KMS-11 (cell line): Measurements from ENCODE around the gene MICAL3.

Source experiments
- H2AFZ ChIP-seq: fragments of 200-600 bp; sonication (generic); 2 replicates; pipeline ENCODE4 v1.6.1; 2016; ENCODE audit warnings: antibody characterized with exemption, mixed run types, low read depth
- H3K27ac ChIP-seq: fragments of 200-600 bp; sonication (generic); 2 replicates; pipeline ENCODE4 v1.6.1; 2016; ENCODE audit warnings: mild to moderate bottlenecking, mixed run types
- H3K27me3 ChIP-seq: fragments of 200-600 bp; sonication (generic); 2 replicates; pipeline ENCODE4 v1.6.1; 2017; ENCODE audit warnings: mild to moderate bottlenecking, low read depth, mixed run types, moderate library complexity; ENCODE audit not compliant: insufficient read depth
- H3K36me3 ChIP-seq: fragments of 200-600 bp; sonication (generic); 2 replicates; pipeline ENCODE4 v1.6.1; 2017; ENCODE audit warnings: mild to moderate bottlenecking, mixed run types; ENCODE audit not compliant: insufficient read depth
- H3K4me1 ChIP-seq: fragments of 200-600 bp; sonication (generic); 2 replicates; pipeline ENCODE4 v1.6.1; 2016; ENCODE audit warnings: mild to moderate bottlenecking, low read depth, mixed run types; ENCODE audit not compliant: poor library complexity, severe bottlenecking
- H3K4me2 ChIP-seq: fragments of 200-600 bp; sonication (generic); 2 replicates; pipeline ENCODE4 v1.7.0; 2016; ENCODE audit warnings: mild to moderate bottlenecking, mixed run types
- H3K4me3 ChIP-seq: fragments of 200-600 bp; sonication (generic); IDR thresholded peaks from 2 replicates; pipeline ENCODE4 v1.6.1; 2017; ENCODE audit warnings: low read depth, low read length, mixed read lengths; ENCODE audit not compliant: insufficient read depth
- H3K79me2 ChIP-seq: fragments of 200-600 bp; sonication (generic); 2 replicates; pipeline ENCODE4 v1.6.1; 2016; ENCODE audit warnings: low read depth, mixed run types; ENCODE audit not compliant: insufficient read depth
- H3K9ac ChIP-seq: fragments of 200-600 bp; sonication (generic); 2 replicates; pipeline ENCODE4 v1.6.1; 2016; ENCODE audit warnings: mild to moderate bottlenecking, mixed run types
- H4K20me1 ChIP-seq: fragments of 200-600 bp; sonication (generic); 2 replicates; pipeline ENCODE4 v1.6.1; 2016; ENCODE audit warnings: mild to moderate bottlenecking, mixed run types; ENCODE audit not compliant: insufficient read depth
- CTCF ChIP-seq: fragments of 200-600 bp; sonication (generic); conservative IDR thresholded peaks from 2 replicates; pipeline ENCODE4 v1.6.1; 2017; ENCODE audit warnings: low read depth, mild to moderate bottlenecking, antibody characterized with exemption, low read length, moderate library complexity, mixed read lengths

Gene MICAL3

GRCh38 chr22:17948101-17948500 is 76.3 kb downstream of the MICAL3 start:
- Histone ChIP-seq H3K4me1 (peaks cover 9% of the 10 kb centered on the region), H3K27ac (no peak overlapping the region), H3K79me2 (peaks cover 53% of the 10 kb centered on the region), H3K4me3 (no peak overlapping the region), H2AFZ (no peak overlapping the region), H3K27me3 (no peaks in the 10 kb centered on the region), H3K4me2 (no peak overlapping the region), H3K9ac (no peak overlapping the region), H3K36me3 (no peaks in the 10 kb centered on the region), H4K20me1 (no peaks in the 10 kb centered on the region)
- TF ChIP-seq CTCF = no peak

GRCh38 chr22:17946662-17947367 is 77.5 kb downstream of the MICAL3 start:
- H3K9ac ChIP-seq = no peak overlapping the region
- H3K79me2 ChIP-seq = peaks cover 53% of the 10 kb centered on the region; the same call in 1 of the 2 replicates
- H3K27me3 ChIP-seq = no peaks in the 10 kb centered on the region
- no peak overlapping the region for H3K4me3 ChIP-seq
- no peak overlapping the region for H2AFZ ChIP-seq
- H3K4me2 ChIP-seq = no peak overlapping the region
- no peaks in the 10 kb centered on the region for H3K36me3 ChIP-seq
- H3K4me1 ChIP-seq = peaks cover 9% of the 10 kb centered on the region
- no peaks in the 10 kb centered on the region for H4K20me1 ChIP-seq
- H3K27ac ChIP-seq = no peak overlapping the region
- TF ChIP-seq CTCF = no peak

GRCh38 chr22:17945888-17946648 is 78.3 kb downstream of the MICAL3 start:
- TF ChIP-seq CTCF = no peak

GRCh38 chr22:17945156-17945887 is 79.0 kb downstream of the MICAL3 start:
- Histone ChIP-seq H3K36me3 (no peaks in the 10 kb centered on the region), H3K4me2 (no peak overlapping the region), H3K4me3 (no peak overlapping the region), H3K4me1 (peaks cover 9% of the 10 kb centered on the region), H3K27me3 (no peaks in the 10 kb centered on the region), H3K27ac (no peak overlapping the region), H3K9ac (no peak overlapping the region), H2AFZ (no peak overlapping the region), H3K79me2 (peaks cover 49% of the 10 kb centered on the region; the same call in 1 of the 2 replicates), H4K20me1 (no peaks in the 10 kb centered on the region)
- TF ChIP-seq CTCF = no peak

More at GRCh38 chr22:17945888-17946648, 78.3 kb downstream of the MICAL3 start:
- Histone ChIP-seq H2AFZ (no peak overlapping the region), H3K27ac (no peak overlapping the region), H3K9ac (no peak overlapping the region), H3K4me1 (peaks cover 9% of the 10 kb centered on the region), H3K79me2 (peaks cover 53% of the 10 kb centered on the region; the same call in 1 of the 2 replicates), H3K36me3 (no peaks in the 10 kb centered on the region), H3K4me3 (no peak overlapping the region), H3K4me2 (no peak overlapping the region), H3K27me3 (no peaks in the 10 kb centered on the region), H4K20me1 (no peaks in the 10 kb centered on the region)
